ENCODE measurements around the gene SKAP2.

The SKAP2 gene

DNA sequence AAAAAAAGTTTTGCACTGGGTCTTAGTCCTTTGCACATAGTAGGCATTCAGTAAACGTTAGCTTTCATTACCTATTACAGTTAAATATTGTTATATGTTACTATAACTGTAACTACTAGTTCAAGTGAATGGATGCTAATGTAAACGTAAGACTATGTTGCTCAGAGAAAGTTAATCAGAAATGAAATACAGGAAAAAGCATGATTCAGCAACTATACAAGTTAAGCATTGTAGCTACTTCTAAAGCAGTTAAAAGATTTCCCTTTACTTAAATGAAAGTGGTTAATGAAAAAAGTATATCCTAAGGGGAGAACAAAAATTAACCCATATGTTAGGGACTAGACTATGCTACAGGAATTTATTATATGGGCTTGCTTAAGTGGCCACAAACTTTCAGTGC, 121.2 kb downstream of the SKAP2 start:
- no peak for DNase-seq

DNA sequence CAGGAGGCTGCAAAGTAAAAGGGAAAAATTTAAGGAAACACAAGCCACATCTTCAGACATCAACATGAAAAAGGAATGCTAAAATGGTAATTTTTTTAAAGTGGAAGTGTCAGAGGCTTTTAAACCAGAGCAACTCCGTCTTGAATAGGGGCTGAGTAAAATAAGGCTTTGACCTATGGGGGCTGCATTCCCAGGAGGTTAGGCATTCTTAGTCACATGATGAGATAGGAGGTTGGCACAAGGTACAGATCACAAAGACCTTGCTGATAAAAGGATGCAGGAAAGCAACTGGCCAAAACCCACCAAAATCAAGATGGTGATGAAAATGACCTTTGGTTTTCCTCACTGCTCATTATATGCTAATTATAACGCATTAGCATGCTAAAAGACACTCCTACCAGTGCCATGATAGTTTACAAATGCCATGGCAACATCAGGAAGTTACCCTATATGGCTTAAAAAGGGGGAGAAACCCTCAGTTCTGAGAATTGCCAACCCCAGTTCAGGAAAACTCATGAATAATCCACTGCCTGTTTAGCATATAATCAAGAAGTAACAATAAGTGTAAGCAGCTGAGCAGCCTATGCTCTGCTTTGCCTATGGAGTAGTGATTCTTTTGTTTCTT, 128.3 kb downstream of the SKAP2 start:
- DNase-seq: no peak

DNA sequence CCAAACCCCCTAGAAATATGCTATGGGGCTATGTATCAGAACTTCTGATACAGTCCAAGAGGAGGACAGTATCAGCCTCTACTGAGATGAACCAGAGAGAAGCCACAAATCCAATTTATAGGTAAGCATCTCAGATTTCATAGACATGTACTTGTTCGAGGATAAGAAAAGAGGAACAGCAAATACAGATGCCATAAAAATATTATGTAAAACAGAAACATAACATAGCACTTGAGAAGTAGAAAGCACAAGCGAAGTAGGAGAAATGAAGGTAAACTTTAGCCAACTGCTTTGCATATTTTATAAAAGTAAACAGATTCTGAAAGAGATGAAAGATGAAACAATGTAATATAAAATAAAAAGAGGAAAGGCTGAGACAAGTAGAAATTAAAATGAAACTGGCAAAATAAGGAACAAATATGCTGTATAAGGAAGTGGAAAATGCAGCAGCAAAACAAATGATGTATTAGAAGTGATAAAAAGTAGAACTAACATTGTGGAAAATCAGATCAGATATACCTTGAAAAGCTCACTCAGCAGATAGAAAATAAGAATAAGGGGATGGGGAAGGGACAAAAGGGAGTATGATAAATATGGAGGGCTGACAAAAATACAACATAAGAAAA, 135.1 kb downstream of the SKAP2 start:
- no peak for DNase-seq

DNA sequence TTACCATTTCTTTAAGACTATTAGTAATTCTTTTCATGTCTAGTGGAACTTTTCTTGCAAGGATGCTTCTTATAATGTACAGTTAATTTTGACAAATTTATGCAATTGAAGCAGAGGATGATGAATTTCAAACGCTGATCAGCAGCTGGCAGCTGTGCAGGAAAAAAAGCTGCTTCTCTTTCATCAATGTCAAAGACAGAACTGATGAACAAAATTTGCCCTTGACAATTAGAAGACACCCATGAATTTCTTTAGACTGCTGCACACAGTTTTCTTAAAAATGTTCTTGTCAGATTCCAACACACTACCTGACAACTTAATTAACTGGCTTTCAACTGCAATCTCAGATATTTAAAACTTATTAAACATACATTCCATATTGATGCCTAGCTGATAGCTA, 138.3 kb downstream of the SKAP2 start:
- DNase-seq: no peak

DNA sequence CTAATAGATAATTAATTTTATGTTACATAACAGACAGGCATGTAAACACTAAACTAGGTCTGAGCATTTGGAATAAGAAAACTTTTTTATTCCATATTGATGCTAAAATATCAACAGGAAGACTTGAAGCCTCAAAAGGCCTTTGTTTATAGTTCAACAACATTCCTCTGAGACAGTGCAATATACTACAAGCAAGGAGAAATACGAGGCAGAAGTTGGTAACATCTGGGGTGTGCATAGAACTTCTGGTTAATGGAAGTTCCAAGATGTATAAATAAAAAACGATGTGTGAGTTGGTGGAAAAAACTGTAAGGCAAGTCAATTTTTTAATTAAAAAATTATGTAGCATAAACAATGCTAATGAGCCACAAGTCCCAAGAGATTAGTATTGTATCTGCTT, 139.6 kb downstream of the SKAP2 start:
- DNase-seq: no peak

DNA sequence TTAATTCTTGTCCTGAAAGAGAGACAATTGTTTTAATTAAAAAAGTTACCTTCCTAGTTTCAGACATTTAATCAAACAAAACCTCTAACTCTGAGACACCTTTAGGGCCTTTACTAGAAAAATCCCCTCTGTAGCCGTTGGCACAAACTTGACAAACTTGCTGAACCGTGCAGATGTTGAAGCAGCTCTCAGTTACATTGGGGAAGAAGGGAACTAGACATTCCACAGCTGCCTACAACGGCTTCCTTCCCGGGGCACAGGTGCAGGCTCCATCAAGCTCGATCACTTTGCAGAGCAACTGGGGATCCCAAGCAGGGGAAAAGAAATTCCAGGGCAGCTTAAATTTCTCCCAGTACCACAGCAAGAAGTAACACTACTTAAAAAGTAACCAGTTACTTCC, 141.3 kb downstream of the SKAP2 start:
- no peak for DNase-seq

DNA sequence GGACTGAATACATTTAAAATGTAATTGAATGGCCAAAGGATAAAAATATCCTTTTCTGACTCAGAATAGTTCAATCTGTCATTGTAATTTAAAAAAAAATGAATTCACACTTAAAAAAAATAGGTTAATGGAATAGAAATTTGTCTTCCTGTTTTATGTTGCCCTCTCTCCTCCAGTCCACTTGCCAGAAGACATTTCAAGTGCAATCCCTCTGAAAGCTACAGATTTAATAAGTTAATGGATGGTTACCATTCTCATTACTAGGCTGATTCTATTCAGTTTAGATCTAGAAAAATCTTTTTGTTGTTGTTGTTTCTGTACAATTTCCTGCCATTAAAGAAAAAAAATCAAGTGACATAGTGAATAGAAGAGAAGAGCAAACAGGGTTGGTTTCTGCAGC, 142.9 kb downstream of the SKAP2 start:
- no peak for DNase-seq

DNA sequence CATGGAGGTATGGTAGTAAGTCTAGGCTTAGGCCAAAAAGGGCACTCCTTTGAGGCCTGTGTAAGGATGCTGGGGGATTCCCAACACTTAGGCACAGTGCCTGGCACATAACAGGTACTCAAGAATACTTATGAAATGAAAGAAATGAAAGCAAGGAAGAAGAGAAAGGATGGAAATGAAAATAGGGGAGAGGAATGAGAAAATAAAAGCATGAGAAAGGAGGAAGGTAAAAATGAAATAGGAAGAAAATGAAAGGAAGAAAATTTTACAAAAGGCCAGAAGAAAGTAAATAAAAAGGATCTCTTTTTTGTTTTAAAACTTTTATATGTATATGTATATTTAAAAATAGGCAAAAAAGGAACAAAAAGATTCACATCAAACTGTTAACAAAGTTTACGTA, 146.3 kb downstream of the SKAP2 start:
- DNase-seq: no peak

DNA sequence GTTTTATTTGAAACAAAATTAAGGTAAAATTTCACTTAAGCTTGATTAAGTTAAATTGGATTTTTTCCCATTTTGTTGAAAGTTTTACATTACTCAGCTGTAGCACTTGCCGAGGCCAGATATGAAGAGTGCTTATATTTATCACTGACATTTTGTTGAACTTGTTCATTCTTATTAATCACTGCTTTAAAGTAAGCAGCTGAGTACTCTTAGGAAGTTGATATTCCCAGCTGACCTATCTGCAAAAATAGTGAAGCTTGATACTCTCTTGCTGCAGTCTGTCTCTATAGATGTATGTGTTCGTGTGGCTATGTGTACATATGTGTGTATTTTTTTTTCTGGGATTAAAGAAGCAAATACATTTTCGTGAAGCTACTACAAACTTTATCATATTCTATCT, 150.0 kb downstream of the SKAP2 start:
- no peak for DNase-seq

DNA sequence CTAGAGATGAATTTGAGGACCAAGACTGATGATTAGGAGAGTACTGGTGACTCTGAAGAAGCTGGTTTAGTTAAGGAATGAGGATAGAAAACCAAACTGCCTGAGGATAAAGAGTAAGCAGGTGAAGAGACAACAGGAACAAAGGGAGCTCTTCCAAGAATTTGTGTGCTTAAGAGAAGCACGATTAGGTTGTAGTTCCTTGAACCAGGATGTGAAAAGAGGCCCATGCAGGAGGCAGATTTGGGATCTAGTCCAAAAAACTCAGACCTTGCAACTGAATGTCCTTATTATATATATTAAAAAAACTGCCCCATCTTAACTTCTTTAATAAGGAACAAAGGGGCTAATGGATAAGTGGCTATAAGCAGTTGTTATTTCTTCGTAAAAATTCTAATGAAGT, 150.4 kb downstream of the SKAP2 start:
- no peak for DNase-seq

DNA sequence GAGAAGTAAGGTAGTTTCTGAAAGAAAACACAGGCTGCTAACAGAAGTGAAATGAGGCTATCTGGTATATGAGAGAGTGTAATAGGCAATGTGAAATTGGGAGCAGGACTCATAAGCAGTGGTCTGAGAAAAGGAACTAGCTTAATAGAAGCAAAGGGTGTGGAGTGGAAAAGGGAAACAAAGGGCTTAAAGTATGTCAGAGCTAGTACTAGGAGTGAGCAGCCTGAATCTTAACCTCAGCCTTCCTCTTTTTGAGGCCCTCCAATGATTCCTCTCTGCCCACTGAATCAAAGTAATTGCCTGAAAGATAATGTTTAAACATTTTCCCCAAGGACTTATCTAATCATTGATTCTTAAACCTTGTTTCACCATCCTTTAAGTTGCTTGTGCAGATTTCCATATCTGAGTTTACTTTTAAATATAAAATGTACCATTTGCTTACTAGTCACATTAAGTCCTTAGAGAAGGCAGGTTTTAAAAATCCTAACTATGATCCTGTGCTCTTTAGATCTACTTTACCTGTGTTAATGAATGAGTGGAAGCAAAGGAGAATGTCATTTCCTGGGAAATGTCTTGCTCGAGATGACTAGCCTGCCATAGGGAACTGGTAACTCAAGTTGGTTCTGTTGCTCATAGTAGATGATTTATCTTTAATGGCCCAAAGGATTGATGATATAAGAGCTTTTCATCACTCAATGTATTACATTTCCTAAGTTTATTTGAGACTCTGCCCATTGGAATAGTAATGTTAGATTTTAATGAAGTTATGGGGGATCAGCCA, 155.0 kb downstream of the SKAP2 start:
- peak; percentile 31 for DNase-seq

DNA sequence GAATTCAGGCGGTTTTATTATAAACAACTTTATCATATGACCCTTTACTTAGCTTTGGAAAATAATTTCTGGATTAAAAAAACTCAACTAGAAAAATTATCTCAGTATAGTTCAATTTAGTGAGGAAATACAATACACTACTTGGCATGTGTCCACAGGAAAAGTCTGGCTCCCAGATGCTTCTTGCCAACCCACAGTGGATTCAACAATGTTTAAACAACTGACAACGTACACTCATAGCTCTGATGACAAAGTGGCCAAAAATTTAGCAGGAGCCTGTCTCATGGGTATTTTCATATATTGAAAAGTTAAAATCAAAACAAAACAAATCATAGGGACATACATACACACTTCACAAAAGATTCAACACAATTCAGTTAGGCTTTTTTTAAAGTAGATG, 158.8 kb downstream of the SKAP2 start:
- DNase-seq: no peak

DNA sequence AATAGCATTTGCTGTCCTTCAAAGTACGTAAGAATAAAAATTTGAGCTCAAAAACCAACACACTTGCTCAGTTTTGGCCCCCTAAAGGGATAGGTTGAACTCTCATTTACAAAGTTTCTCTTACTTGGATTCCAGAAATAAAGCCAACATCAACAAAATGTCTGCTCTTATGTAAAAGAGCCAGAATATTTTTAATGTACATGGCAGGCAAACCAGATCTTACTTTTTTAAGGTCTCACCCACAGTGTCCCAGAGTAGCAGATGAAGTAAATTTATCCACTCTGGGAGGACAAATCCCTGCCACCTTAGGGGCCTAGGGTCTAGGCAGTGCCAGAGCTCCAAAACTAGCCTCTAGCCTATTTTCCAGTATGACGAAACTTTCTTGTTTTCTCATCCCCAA, 159.6 kb downstream of the SKAP2 start:
- no peak for DNase-seq

DNA sequence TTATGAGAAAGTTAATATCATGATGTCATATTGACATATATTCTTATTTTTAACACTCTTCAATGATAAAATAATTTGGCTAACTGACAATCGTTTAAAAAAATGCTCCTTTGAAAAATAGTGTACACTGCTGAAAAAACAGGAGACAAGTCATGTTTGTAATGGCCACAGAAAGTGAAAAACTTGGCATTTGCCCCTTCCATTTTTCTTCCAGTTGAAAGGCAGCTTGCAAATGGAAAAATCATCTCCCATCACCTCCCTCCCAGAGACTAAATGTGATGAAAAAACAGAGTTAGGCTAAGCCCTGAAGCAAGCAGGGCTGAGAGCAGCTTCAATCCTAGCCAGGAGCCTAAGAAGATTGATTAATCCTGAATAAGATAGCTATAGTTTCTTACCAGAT, 160.4 kb downstream of the SKAP2 start:
- DNase-seq: no peak

DNA sequence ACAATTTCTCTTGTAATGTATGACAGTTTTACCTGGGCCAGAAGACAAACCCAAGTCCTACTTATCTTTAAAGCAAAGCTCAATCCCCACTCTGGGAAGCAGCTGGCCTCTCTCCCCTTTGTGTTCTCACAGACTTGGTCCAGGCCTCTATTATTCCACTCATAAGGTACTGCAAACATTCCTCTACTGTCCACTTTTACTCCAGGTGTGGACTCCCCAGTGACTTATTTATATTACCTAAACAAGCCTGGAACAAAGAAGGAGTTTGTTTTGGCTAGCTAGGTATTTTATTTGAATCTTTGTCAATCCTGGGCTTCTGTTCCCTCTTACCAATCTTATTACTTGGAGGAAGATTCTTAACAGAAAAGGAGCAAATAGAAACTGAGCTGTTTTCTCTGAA, 163.5 kb downstream of the SKAP2 start:
- no peak for DNase-seq

DNA sequence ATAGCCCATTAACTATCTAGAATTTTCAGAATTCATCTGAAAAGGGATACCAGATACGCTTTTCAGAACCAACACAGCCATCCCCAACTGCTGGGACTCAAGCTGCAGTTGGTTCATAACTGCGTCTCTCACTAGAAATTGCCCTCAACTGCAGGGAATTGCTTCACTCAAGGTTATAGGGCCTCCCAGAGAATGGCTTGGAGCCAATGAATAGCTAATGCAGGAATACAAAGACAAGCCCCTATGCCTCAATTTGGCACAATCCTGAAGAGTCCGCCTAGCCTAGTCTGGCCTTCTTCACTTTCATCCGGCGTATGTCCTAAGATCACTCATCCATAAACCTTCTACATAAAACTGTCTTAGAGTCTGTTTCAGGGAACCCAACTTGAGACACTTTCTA, 164.0 kb downstream of the SKAP2 start:
- no peak for DNase-seq

DNA sequence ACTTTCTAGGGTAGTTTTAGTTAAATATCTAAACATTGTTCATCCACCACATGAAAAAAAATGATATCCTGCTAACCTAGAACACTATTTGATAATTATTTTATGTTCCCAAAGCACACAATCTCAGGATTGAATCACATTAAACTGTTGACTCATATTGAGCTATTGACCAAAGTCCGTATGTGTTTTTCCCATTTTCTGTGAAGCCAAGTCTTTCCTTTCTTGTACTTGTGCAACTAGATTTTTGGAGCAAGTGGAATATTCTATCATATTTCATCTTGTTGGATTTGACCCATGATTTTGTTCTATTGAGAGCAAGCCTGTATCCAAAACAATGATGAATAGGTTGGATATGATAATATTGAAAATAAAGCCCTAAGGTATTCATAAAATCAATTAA, 164.6 kb downstream of the SKAP2 start:
- no peak for DNase-seq

DNA sequence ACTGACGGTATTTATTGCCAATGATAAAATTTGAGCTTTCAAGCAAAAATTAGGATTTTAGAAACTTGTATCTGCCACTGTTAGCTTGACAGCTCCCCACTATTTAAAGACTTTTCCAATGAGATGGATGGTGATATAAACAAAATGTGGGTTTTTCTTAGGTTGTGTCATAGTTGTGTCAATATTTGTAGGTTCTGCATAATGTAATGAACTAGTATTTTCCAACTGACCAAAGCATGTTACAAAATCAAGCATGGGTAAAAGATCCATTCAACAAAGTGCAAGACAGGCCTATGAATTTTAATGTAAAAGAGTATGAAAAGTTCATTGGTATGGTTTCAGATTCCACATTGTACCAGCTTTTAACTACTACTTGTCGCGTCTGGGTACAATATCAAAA, 165.6 kb downstream of the SKAP2 start:
- DNase-seq: no peak

DNA sequence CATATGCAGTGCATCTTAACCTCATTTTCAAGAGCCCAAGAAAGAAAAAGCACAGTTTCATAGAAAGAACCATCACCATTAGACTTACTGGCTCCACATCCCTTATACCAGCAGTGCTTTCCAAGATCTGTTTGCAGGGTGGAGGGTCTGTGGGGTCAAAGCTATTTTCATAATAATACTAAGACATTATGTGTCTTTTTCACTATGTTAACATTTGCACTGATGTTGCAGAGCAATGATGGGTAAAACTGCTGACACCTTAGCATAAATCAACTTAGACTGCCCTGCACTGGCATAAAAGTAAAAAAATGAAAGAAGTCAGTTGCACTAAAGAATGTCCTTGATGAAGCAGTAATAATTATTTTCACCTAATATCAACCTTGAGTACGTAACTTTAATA, 166.2 kb downstream of the SKAP2 start:
- no peak for DNase-seq

DNA sequence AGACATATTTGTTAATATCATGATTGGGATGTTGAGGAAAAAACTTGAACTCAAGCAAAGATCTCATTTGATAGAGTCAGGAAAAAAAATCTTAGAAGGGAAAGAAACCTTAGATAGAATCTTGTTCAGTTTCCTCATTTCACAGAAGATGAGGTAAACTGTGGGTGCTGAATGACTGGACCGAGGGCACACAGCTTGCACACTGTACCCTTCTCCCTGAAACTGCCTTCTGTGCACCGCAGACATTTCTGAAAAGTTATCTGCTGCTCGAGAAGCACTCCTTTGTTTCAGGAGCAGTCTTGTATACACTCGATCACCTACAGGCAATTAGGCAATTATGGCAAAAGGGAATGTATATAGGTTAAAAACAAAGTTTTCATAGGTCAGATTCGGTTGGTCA, 167.4 kb downstream of the SKAP2 start:
- DNase-seq: no peak

DNA sequence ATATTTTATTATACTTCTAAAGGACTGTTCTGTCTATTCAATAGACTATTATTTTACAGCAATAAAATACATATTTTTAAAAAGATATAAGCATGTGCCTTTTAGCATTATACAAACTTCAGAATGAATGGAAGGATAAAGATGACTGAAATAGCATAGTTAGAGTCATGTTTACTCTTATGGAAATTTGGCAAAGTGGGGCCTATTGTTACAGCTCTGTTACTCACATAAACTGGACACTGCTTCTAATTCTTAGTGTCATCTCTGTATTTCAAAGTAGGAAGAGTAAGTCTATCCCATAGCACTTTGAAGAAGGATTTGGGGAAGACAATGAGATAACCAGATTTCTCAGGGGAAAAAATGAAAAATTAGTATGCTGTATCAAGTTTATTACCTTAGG, 168.2 kb downstream of the SKAP2 start:
- no peak for DNase-seq

DNA sequence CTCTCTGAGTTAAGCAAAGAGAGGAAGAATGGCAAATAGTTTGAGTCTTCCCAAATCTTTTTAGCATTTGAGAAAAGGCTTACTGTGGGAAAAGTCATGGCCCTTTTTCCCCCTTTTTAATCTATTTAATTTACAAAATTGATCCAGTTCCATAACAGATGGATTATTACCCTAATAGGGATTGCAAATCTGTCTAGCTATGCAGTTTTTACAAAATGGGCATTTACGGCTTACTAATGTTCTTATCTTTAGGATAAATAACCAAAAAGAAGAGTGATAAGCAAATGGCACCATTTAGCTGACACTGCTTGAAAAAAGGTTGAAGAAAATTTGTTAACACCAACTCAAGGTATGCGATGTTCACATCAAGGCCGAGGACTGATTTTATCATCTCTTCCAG, 169.7 kb downstream of the SKAP2 start:
- no peak for DNase-seq

DNA sequence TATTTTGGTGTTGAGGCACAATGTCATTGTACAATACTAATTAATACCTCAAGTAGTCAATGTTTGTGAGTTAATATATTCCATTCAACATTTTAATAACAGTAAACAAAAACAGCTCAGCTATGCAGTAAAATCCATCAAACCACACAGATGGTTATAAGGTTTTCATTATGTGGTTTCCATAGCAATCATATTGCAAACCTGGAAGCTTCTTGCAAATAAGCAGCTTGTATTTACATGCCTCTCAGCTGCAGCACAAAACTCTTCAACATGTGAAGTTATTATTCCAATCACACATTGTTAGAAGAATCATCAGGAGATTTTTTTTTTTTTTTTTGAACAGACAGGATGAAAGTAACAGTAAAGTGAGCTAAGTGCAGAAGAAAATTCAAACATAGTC, 170.2 kb downstream of the SKAP2 start:
- no peak for DNase-seq

DNA sequence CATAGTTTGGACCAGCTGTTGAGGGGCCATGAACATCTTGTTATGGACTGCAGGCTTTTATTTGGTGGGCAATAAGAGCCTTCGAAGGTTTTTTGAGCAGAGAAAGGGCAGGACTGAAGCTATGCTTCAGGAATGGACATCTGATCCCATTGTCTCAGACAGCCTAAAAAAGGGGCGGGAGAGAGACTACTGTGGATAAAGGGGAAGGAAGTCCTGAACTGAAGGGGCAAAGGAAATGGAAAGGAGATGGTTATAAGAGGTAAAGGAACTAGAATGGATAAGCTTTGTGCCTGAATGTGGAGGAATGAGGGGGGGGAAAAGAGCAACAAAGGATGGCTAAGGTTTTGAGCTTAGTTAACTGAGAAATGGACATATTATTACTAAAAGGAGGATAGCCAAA, 172.5 kb downstream of the SKAP2 start:
- DNase-seq: no peak

DNA sequence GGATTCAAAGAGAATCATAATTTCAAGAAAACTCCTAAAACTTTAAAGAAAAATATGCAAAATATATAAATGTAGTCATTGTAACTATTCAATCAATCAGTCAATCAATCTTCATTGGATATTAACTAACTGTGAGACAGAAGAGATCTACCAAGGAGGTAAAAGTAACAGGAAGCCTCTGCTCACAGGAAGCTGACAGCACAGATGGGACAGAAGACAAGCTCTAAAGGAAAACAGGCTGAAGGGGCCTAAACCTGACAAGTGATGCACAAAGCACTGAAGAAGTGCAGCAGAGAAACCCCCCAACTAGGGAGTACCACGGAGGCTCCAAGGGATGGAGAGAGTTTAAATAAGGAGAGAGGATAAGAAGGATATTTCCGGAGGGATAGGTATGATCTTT, 173.0 kb downstream of the SKAP2 start:
- DNase-seq: no peak
